Esophagus muscularis mucosa (tissue), 4 donors: Measurements from ENCODE around the gene EVL. TPM values are rescaled to one million over a fixed set of nuclear protein-coding genes. Genes with fewer than 3 reads are reported as not detected.

Source experiments
- DNase-seq: peaks from one replicate; pipeline ENCODE4 v3.0.0-alpha.2; 2017; ENCODE audit errors: extremely low spot score
- H3K27ac ChIP-seq, 4 donors: fragments of 200-600 bp; sonication (generic); replicated peaks in 1 of 4; 1 replicate in 3 of 4; 2 replicates in 1 of 4; pipeline ENCODE4 v1.5.1; 2016 to 2019; ENCODE audit warnings: mild to moderate bottlenecking in 1 of 4
- H3K27me3 ChIP-seq, 4 donors: fragments of 200-600 bp; sonication (generic); one replicate each; pipeline versions ENCODE4 v1.5.1 to v1.6.0; 2016 to 2019
- H3K36me3 ChIP-seq, 4 donors: fragments of 200-600 bp; sonication (generic); one replicate each; pipeline ENCODE4 v1.5.1; 2016 to 2019
- H3K4me1 ChIP-seq, 4 donors: fragments of 200-600 bp; sonication (generic); one replicate each; pipeline ENCODE4 v1.5.1; 2016 to 2019
- H3K4me3 ChIP-seq, 4 donors: fragments of 200-600 bp; sonication (generic); 1 replicate in 2 of 4; 2 replicates in 2 of 4; pipeline ENCODE4 v1.5.1; 2016 to 2019; ENCODE audit warnings: mild to moderate bottlenecking in 4 of 4, moderate library complexity in 1 of 4
- H3K9me3 ChIP-seq, 4 donors: fragments of 200-600 bp; sonication (generic); 1 replicate in 3 of 4; 2 replicates in 1 of 4; pipeline ENCODE4 v1.5.1; 2016 to 2019
- EP300 ChIP-seq: sonication (generic); formaldehyde crosslinking; IDR thresholded peaks from one replicate; pipeline ENCODE4 v1.6.1; 2017; ENCODE audit warnings: antibody characterized with exemption
- POLR2A ChIP-seq: fragments of 450-650 bp; IDR thresholded peaks from one replicate; pipeline ENCODE4 v1.6.1; 2017; ENCODE audit warnings: antibody characterized with exemption, moderate library complexity, mild to moderate bottlenecking, low read depth
- POLR2AphosphoS5 ChIP-seq, 2 donors: sonication (generic); formaldehyde crosslinking; IDR thresholded peaks; one replicate each; pipeline ENCODE4 v1.6.1; 2017; ENCODE audit warnings: antibody characterized with exemption in 2 of 2
- WGBS: methylation state at CpG from one replicate; pipeline ENCODE4 v1.1.5; 2018; 5-methylcytosine and 5-hydroxymethylcytosine counted together
- intact Hi-C: fragments of 100-400 bp; cut with DNase I; formaldehyde crosslinking; loops from one replicate; pipeline ENCODE4 v1.15.1; 2023
- total RNA-seq, 4 donors: library from RNA; depleted of rRNA; stranded (reverse); fragments of >200 nt; gene quantifications; one replicate each; pipeline versions ENCODE4 v1.1.0 to v1.2.1, GENCODE V29; 2016
- TF ChIP-seq, protein P1 (sequence below), 3 experiments: fragments of 200-600 bp in 2 of 3; fragments of 450-650 bp in 1 of 3; sonication (generic) in 2 of 3; IDR thresholded peaks; one replicate each; pipeline ENCODE4 v1.5.1; 2017 to 2019; ENCODE audit warnings: antibody characterized with exemption in 3 of 3, mild to moderate bottlenecking in 2 of 3, moderate library complexity in 1 of 3

EVL gene
- total RNA-seq, 4 donors from 2014 or later = 27.0 to 43.9 (median 37.3) TPM

DNA sequence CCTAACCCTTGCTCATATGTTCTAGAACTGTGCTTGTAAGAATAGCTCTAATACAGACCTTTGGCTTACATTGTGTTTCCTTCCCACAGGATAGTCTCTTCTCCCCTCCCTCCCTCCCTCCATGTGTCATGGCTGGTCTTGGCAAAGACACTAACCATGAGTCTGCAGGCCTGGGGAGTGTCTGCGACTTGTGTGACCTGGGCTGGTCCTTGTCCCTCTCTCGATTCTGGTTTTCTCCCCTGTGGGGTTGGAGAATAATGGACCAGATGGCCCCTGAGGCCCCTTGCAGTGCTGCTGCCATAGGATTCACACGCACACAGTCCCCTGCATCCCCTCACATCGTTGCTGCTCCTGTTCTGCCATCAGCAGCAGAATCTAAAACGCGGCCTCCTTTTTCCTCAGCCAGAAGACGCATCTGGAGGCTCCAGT lies 64.0 kb downstream of the EVL start:
- 71% methylated on average over 7 of the region's 7 CpGs for WGBS
- DNase-seq = no peak
- Histone ChIP-seq H3K27ac (peak overlapping the region in 1 of 4 donors; percentile 30), H3K27me3 (no peaks in the 10 kb centered on the region), H3K9me3 (no peaks in the 10 kb centered on the region), H3K4me3 (no peak overlapping the region), H3K4me1 (peaks cover 17 to 24% (median 19%) of the 10 kb centered on the region in 4 donors), H3K36me3 (peaks cover 20 to 88% (median 57%) of the 10 kb centered on the region in 4 donors)
- TF ChIP-seq POLR2A = no peak
- intact Hi-C loops = no loop called here

DNA sequence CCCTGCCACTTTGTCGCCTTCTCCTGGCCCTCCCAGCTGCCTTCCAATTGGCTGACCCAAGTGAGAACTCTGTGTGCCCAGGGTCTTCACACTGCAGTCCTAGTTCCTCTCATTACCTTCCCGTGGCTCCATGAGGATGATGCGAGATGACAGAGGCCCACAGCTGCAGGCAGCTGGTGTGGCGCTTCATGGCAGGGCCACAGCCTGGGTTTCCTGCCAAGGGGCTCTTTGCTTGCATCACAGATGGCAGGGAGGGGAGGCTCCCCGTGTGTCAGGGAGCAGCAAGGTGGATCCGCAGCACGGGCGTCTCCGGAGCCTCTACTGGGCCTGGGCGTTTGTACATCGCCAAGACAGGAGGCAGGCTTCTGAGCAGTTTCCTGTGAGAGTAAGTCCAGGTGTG lies 65.3 kb downstream of the EVL start:
- intact Hi-C loops = no loop called here
- Histone ChIP-seq H3K27ac (no peak overlapping the region), H3K36me3 (peaks cover 15 to 95% (median 67%) of the 10 kb centered on the region in 4 donors), H3K27me3 (no peaks in the 10 kb centered on the region), H3K4me1 (peaks cover 17 to 24% (median 19%) of the 10 kb centered on the region in 4 donors), H3K9me3 (no peaks in the 10 kb centered on the region), H3K4me3 (no peak overlapping the region)
- TF ChIP-seq EP300 = no peak
- no peak for TF ChIP-seq POLR2AphosphoS5 (IDR thresholded peaks at IDR 0.05)
- TF ChIP-seq POLR2A = no peak
- TF ChIP-seq, protein P1, sequence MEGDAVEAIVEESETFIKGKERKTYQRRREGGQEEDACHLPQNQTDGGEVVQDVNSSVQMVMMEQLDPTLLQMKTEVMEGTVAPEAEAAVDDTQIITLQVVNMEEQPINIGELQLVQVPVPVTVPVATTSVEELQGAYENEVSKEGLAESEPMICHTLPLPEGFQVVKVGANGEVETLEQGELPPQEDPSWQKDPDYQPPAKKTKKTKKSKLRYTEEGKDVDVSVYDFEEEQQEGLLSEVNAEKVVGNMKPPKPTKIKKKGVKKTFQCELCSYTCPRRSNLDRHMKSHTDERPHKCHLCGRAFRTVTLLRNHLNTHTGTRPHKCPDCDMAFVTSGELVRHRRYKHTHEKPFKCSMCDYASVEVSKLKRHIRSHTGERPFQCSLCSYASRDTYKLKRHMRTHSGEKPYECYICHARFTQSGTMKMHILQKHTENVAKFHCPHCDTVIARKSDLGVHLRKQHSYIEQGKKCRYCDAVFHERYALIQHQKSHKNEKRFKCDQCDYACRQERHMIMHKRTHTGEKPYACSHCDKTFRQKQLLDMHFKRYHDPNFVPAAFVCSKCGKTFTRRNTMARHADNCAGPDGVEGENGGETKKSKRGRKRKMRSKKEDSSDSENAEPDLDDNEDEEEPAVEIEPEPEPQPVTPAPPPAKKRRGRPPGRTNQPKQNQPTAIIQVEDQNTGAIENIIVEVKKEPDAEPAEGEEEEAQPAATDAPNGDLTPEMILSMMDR (IDR thresholded peaks at IDR 0.05) = no peak
- WGBS = 94% methylated on average over 11 of the region's 11 CpGs
- no peak for DNase-seq

DNA sequence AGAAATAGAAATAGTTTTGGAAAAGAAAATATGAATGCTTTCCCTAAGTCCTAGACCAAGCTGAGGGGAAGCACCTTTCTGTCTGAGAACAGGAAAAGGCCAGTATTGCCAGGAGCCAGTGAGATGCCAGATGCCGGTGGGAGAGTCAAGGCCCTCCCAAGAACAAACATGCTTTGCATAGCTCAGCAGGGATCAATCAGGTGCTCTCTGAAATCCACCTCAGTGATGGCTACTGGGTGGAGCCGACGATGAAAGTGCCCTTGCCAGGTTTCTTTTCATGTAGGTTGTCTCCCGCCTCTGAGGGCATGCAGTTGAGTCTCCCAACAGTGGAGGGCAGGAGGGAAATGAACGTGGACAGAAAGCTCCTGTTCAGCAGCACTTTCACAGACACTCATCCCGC lies 66.0 kb downstream of the EVL start:
- intact Hi-C loops = no loop called here
- Histone ChIP-seq H3K4me1 (peaks cover 17 to 24% (median 19%) of the 10 kb centered on the region in 4 donors), H3K36me3 (peaks cover 11 to 95% (median 69%) of the 10 kb centered on the region in 4 donors), H3K4me3 (no peak overlapping the region), H3K27me3 (no peaks in the 10 kb centered on the region), H3K27ac (no peak overlapping the region), H3K9me3 (no peaks in the 10 kb centered on the region)
- 84% methylated on average over 6 of the region's 6 CpGs for WGBS
- TF ChIP-seq POLR2AphosphoS5 (IDR thresholded peaks at IDR 0.05) = no peak
- TF ChIP-seq, protein P1 (IDR thresholded peaks at IDR 0.05) = no peak
- no peak for TF ChIP-seq EP300
- TF ChIP-seq POLR2A = no peak
- DNase-seq = no peak

DNA sequence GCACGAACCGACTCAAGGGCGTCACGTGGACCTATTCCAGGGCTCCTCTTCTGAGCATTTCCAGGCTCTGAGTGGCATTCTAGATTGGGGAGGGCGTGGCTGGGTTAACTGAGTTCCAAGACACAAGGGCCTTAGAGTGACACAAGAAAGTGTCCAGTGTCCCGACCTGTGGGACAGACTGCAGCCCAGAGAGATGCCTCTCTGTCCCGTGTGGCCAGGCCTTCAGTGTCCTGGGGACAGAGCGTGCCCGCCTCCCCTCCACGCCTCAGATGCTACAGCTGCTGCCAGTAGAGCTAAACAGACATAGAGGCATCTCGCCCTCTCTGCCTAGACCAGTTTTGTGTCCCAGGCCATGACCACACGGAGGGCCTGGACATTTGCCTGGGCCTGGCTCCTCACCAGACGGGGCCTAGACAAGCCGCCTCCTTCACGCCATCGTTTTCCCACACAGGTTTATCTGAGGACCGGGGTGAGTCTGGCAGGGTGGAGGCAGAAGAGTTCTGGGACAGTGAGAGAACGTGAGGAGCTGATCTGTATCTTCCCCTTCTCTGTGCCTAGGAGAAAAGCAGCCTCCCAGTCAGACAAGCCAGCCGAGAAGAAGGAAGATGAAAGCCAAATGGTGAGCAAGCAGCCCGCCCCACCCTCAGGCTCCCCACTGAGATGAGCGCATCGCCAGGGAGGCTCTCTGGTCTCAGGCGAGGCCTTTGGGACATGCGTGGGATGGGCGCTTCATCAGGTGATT lies 67.1 kb downstream of the EVL start:
- TF ChIP-seq, protein P1 (IDR thresholded peaks at IDR 0.05) = no peak
- TF ChIP-seq POLR2AphosphoS5 (IDR thresholded peaks at IDR 0.05) = no peak
- Histone ChIP-seq H3K4me3 (no peak overlapping the region), H3K27ac (peak overlapping the region in 3 of 4 donors; percentile 23 to 43 (median 38)), H3K4me1 (peaks cover 17 to 24% (median 19%) of the 10 kb centered on the region in 4 donors), H3K27me3 (no peaks in the 10 kb centered on the region), H3K36me3 (peaks cover 9 to 93% (median 61%) of the 10 kb centered on the region in 4 donors), H3K9me3 (no peaks in the 10 kb centered on the region)
- intact Hi-C loops = no loop called here
- 85% methylated on average over 13 of the region's 25 CpGs for WGBS
- DNase-seq = no peak

DNA sequence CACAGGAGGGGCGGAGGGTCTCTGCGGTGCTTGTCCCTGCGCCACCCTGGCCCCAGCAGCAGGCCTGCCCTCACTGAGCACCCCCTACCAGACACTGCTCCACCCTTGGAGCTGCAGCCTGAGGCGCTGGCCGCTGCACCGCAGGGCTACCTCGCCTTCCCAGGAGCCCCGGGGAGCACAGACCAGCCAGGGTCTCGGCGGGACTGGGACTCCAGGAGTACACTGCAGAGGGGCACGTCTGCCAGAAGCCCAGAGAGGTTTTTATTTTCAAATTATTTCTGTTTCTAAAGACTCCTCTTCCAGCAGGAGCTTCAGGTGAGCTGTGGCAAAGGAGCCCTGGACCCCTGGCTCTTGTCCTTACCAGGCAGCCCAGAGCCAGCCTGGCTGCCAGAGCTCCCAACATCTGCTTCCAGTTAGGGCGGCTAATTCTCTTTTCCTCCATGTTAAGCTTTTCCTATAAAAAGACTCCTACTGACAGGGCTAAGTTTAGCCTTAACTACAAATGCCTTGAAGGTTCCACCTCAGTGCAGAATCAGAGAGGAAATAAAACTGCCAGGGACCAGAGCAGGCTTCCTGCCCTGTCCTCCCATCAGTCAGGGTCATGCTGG lies 67.8 kb downstream of the EVL start:
- Histone ChIP-seq H3K9me3 (no peaks in the 10 kb centered on the region), H3K36me3 (peaks cover 9 to 95% (median 61%) of the 10 kb centered on the region in 4 donors), H3K4me3 (no peak overlapping the region), H3K27ac (peak overlapping the region in 1 of 4 donors; percentile 38), H3K27me3 (no peaks in the 10 kb centered on the region), H3K4me1 (peaks cover 17 to 22% (median 18%) of the 10 kb centered on the region in 4 donors)
- 69% methylated on average over 6 of the region's 12 CpGs for WGBS
- no peak for TF ChIP-seq POLR2A
- TF ChIP-seq, protein P1 (IDR thresholded peaks at IDR 0.05) = no peak
- intact Hi-C loops = no loop called here
- DNase-seq = no peak
